Fibroblast of skin of left biceps (primary cell): ENCODE results near the gene ANKRD62.
"Not testable (repeated sequence)": the region's sequence is repeated elsewhere in the genome, so short reads cannot be mapped to it uniquely, and the experiment has no call there.

Experiments used
- DNase-seq, 2 experiments: peaks; one replicate each; pipeline ENCODE4 v3.0.0-alpha.2; 2013; ENCODE audit warnings: low read depth in 2 of 2

ANKRD62 gene

GRCh38 chr18:12099160-12099559 is 5.5 kb downstream of the ANKRD62 start:
- no peak for DNase-seq

DNA sequence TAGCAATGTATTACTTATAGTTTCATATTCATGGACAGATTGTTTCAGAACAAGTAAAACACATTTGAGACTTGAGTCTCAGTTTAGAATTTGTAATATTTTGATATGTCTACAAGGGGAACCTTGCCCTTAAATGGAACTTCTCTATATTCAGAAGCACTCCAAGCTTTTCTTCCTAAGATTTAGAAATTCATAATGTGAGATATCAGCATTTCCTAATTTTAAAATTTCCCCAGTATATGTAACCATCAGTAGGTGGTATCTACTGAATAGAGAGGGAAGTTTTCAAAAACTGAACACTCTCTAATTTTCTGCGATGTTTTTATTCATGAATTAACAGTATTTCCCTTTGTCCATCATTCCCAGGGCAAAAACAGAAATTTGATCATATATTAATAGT is 7.6 kb downstream of the ANKRD62 start:
- no peak for DNase-seq

- no peak for DNase-seq
Measured at GRCh38 chr18:12102136-12102842, 8.6 kb downstream of the ANKRD62 start.

- DNase-seq = no peak
Measured at GRCh38 chr18:12106471-12106870, 12.8 kb downstream of the ANKRD62 start.

GRCh38 chr18:12109836-12110235 is 16.2 kb downstream of the ANKRD62 start:
- no peak for DNase-seq

GRCh38 chr18:12113999-12114646 is 20.5 kb downstream of the ANKRD62 start:
- no peak for DNase-seq

DNA sequence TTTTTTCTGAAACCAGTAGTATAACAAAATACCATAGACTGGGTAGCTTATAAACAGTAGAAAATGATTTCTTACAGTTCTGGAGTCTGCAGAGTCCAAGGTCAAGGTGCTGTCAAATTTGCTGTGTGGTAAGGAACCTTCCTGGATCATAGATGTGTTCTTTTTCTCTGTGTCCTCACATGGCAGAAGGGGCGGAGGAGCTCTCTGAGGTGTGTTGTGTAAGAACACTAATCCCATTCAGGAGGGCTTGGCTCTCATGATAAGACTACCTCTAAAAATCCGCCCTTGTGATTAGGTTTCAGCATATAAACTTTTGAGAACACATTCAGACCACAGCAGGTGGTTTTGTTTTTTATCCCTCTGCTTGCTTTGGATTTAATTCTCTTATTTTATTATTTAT is 25.7 kb downstream of the ANKRD62 start:
- DNase-seq = no peak

- no peak for DNase-seq
Measured at GRCh38 chr18:12121175-12122042, 27.8 kb downstream of the ANKRD62 start.

- DNase-seq = not testable (repeated sequence)
Measured at GRCh38 chr18:12122043-12122389, 28.4 kb downstream of the ANKRD62 start.

GRCh38 chr18:12127647-12128046 is 34.0 kb downstream of the ANKRD62 start:
- DNase-seq = not testable (repeated sequence)

GRCh38 chr18:12138831-12139230 is 45.2 kb downstream of the ANKRD62 start:
- not testable (repeated sequence) for DNase-seq

DNA sequence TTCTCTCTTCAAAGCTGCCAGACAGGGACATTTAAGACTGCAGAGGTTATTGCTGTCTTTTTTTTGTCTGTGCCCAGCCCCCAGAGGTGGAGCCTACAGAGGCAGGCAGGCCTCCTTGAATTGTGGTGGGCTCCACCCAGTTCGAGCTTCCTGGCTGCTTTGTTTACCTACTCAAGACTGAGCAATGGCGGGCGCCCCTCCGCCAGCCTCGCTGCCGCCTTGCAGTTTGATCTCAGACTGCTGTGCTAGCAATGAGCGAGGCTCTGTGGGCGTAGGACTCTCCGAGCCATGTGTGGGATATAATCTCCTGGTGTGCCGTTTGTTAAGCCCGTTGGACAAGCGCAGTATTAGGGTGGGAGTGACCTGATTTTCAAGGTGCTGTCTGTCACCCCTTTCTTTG is 47.2 kb downstream of the ANKRD62 start:
- DNase-seq = not testable (repeated sequence)

GRCh38 chr18:12141778-12142177 is 48.1 kb downstream of the ANKRD62 start:
- not testable (repeated sequence) for DNase-seq

DNA sequence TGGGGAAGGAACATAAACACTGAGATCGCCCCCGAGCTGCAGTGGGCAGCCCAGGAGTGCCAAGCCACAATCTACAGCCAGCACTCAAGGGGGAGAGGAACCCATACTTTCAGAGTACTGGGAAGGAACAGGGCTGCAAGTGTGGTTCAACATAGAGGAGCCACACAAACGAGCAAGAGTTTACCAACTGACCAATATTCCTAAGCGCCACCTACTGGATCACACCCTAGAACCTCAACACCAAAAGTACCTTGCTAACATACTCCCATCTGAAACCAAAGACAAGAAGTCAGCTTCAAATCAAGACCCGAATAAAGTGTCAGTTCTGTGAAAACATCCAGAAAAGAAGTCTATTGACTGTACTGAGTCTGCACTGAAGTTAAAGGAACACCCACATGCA is 55.8 kb downstream of the ANKRD62 start:
- not testable (repeated sequence) for DNase-seq

DNA sequence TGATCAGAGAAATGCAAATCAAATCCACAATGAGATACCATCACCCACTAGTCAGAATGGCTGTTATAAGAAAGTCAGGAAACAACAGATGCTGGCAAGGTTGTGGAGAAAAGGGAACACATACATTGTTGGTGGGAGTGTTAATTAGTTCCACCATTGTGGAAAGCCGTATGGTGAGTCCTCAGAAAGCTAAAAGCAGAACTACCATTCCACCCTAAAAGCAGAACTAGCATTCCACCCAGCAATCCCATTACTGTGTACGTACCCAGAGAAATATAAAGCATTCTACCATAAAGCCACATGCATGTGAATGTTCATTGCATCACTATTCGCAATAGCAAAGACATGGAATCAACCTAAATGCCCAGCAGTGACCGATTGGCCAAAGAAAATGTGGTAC is 60.7 kb downstream of the ANKRD62 start:
- DNase-seq = no peak

- DNase-seq = peak in 1 of 2 experiments; percentile 2
Measured at GRCh38 chr18:12155996-12156395, 62.4 kb downstream of the ANKRD62 start.

DNA sequence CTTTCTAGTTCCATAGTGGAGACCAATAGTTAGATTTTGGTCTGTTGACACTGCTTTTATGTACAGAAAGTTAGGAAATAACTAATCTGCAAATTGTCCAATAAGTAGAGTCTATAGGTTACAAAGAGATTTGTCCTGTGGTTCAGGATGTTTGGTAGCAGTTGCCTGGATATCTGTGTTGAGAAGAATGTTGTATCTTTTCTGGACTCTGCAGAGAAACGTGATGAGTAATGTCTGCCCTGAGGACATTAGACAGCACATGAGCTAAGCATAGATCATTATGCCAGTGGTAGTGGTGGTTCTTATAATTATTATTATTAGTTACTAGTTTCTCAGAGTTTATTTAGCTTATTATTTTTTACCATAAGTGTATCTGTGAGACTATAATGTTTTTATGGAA is 65.8 kb downstream of the ANKRD62 start:
- no peak for DNase-seq

- DNase-seq = no peak
Measured at GRCh38 chr18:12162786-12163185, 69.1 kb downstream of the ANKRD62 start.

DNA sequence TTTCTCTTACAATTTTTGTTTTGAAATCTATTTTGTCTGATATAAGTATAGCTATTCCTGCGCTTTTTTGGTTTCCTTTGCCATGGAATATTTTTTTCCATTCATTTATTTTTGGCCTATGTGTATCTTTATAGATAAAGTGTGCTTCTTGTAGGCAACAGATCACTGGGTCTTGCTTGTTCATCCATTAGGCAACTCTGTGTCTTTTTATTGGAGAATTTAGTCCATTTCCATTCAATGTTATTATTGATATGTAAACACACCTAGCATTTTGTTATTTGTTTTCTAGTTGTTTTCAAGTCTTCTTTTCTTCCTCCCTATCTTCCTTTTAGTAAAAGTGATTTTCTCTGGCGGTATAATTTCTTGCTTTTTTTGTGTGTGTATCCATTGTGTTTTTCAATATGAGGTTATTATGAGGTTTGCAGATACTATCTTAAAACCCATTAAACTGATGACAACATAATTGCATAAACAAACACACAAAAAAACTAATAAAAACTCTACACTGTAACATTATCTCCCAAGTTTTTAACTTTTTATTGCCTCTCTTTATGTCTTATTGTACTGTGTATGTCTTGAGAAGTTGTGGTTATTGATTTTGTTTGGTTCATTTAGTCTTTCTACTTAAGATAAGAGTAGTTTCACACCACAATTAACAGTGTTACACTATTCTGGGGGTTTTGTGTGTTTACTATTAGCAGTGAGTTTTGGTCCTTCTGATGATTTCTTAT is 71.6 kb downstream of the ANKRD62 start:
- DNase-seq = no peak
